A673 (cell line): ENCODE results near the gene TECPR2. TPM values are rescaled to one million over a fixed set of nuclear protein-coding genes. Genes with fewer than 3 reads are reported as not detected.

Experiments used
- BruUV-seq: library from RNA; stranded (reverse); fragments of 400-500 nt; replicated peaks from 2 replicates; lab custom pipeline; 2021; lab: Mats Ljungman, UMichigan
- CTCF ChIA-PET: fragments of 300-600 bp; sonication (Branson Sonifier 250); formaldehyde crosslinking; loops from one replicate; lab custom pipeline; 2022; ENCODE audit warnings: antibody characterized with exemption; lab: Charles Lee
- POLR2A ChIA-PET: fragments of 300-600 bp; sonication (Branson Sonifier 250); formaldehyde crosslinking; loops from one replicate; lab custom pipeline; 2022; ENCODE audit warnings: antibody characterized with exemption; ENCODE audit not compliant: low non-redundant PET; lab: Charles Lee
- DNase-seq: peaks from one replicate; pipeline ENCODE4 v3.0.0-alpha.2; 2015; ENCODE audit warnings: low spot score
- H3K27ac ChIP-seq: fragments of 200-600 bp; sonication (generic); 2 replicates; pipeline ENCODE4 v1.5.1; 2016; ENCODE audit warnings: mixed run types, low read depth, mild to moderate bottlenecking, mixed read lengths, antibody characterized with exemption, low read length; ENCODE audit not compliant: poor library complexity, severe bottlenecking
- H3K27me3 ChIP-seq: fragments of 200-600 bp; sonication (generic); replicated peaks from 2 replicates; pipeline ENCODE4 v1.6.1; 2017; ENCODE audit warnings: mixed run types, low read depth, mild to moderate bottlenecking, mixed read lengths, antibody characterized with exemption, low read length; ENCODE audit not compliant: insufficient read depth, poor library complexity
- H3K36me3 ChIP-seq: fragments of 200-600 bp; sonication (generic); 2 replicates; pipeline ENCODE4 v1.6.1; 2016; ENCODE audit warnings: mixed run types, mild to moderate bottlenecking, mixed read lengths, antibody characterized with exemption, low read length; ENCODE audit not compliant: insufficient read depth, poor library complexity, severe bottlenecking
- H3K4me1 ChIP-seq: fragments of 200-600 bp; sonication (generic); 2 replicates; pipeline ENCODE4 v1.6.1; 2017; ENCODE audit warnings: mixed run types, mild to moderate bottlenecking, mixed read lengths, antibody characterized with exemption, low read length; ENCODE audit not compliant: insufficient read depth, poor library complexity, severe bottlenecking
- H3K4me3 ChIP-seq: fragments of 200-600 bp; sonication (generic); 2 replicates; pipeline ENCODE4 v1.5.1; 2016; ENCODE audit warnings: low read depth, mixed run types, mild to moderate bottlenecking, mixed read lengths, low read length; ENCODE audit not compliant: poor library complexity, severe bottlenecking
- H3K9me3 ChIP-seq: fragments of 200-600 bp; sonication (generic); 2 replicates; pipeline ENCODE4 v1.6.1; 2016; ENCODE audit warnings: mixed run types, low read depth, mild to moderate bottlenecking, mixed read lengths, antibody characterized with exemption, low read length; ENCODE audit not compliant: poor library complexity, severe bottlenecking
- EZH2 ChIP-seq: fragments of 200-600 bp; sonication (generic); IDR thresholded peaks from 2 replicates; pipeline ENCODE4 v1.6.1; 2017; ENCODE audit warnings: borderline replicate concordance, low read depth, mild to moderate bottlenecking, mixed read lengths, antibody characterized with exemption, low read length; ENCODE audit not compliant: poor library complexity, severe bottlenecking
- intact Hi-C: fragments of 100-400 bp; cut with micrococcal nuclease; formaldehyde crosslinking; loops from one replicate; pipeline ENCODE4 v1.10.0; 2022; ENCODE audit not compliant: unreplicated experiment
- total RNA-seq: library from RNA; stranded (reverse); gene quantifications from 2 replicates; pipeline ENCODE4 v1.2.3, GENCODE V29; 2021
- TF ChIP-seq, protein P1 (sequence below): fragments of 300-800, 200-600 bp; sonication (generic); conservative IDR thresholded peaks from 2 replicates; pipeline ENCODE4 v1.5.1; 2017; ENCODE audit warnings: low read depth, mild to moderate bottlenecking, antibody characterized with exemption, low read length, moderate library complexity, mixed read lengths

TECPR2 gene
- total RNA-seq, 1 experiment from 2014 or later = 22.1 TPM

GRCh38 chr14:102315121-102315520, 47.6 kb upstream of the TECPR2 start:
- no peaks in the 10 kb centered on the region for H3K9me3 ChIP-seq
- BruUV-seq = no TSS peak
- H3K4me3 ChIP-seq = no peak overlapping the region
- ChIA-PET CTCF (interaction anchor here (0.6 to 1.4 kb wide), 3 partner anchors 18 to 608 kb away, joined by 3 to 5 read pairs (median 3); no protein-coding TSS in a partner anchor), POLR2A (no interaction called here)
- intact Hi-C loops = loop anchor here (2.0 to 10.0 kb wide), 4 partner anchors 80 to 610 kb away; no protein-coding TSS in a partner anchor
- H3K4me1 ChIP-seq = peaks cover 19% of the 10 kb centered on the region
- H3K27ac ChIP-seq = no peak overlapping the region
- no peaks in the 10 kb centered on the region for H3K27me3 ChIP-seq
- no peak for TF ChIP-seq EZH2
- TF ChIP-seq, protein P1, sequence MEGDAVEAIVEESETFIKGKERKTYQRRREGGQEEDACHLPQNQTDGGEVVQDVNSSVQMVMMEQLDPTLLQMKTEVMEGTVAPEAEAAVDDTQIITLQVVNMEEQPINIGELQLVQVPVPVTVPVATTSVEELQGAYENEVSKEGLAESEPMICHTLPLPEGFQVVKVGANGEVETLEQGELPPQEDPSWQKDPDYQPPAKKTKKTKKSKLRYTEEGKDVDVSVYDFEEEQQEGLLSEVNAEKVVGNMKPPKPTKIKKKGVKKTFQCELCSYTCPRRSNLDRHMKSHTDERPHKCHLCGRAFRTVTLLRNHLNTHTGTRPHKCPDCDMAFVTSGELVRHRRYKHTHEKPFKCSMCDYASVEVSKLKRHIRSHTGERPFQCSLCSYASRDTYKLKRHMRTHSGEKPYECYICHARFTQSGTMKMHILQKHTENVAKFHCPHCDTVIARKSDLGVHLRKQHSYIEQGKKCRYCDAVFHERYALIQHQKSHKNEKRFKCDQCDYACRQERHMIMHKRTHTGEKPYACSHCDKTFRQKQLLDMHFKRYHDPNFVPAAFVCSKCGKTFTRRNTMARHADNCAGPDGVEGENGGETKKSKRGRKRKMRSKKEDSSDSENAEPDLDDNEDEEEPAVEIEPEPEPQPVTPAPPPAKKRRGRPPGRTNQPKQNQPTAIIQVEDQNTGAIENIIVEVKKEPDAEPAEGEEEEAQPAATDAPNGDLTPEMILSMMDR = no peak
- no peak for DNase-seq
- H3K36me3 ChIP-seq = no peaks in the 10 kb centered on the region

DNA sequence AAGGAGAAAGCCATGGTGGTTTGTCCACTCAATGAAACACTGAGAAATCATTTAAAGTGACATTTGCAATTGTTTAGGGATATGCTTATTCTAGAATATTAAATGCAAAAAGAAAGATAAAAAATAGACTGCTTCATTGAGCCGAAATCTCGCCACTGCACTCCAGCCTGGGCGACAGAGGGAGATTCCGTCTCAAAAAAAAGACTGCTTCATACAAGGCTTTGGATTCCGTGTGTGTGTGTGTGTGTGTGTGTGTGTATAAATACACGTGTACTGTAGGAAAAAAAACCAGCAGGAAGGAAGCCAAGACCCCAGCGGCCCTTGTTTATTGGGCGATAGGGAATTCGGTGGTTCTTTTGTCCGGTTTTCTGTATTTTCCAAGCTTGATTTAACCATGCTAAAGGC, 46.4 kb upstream of the TECPR2 start:
- ChIA-PET POLR2A (interaction anchor here (0.6 kb wide), 1 partner anchor 136 kb away, joined by 5 read pairs; no protein-coding TSS in a partner anchor), CTCF (interaction anchor here (0.6 to 0.9 kb wide), 4 partner anchors 11 to 789 kb away, joined by 4 to 8 read pairs (median 6); partner anchors contain the start of gene MOK)
- H3K27ac ChIP-seq = peak overlapping the region; percentile 74
- H3K36me3 ChIP-seq = no peaks in the 10 kb centered on the region
- peak; percentile 80 for DNase-seq
- TF ChIP-seq, protein P1 = no peak
- TF ChIP-seq EZH2 = no peak
- intact Hi-C loops = loop anchor here (5.0 to 10.0 kb wide), 2 partner anchors 201 to 612 kb away; no protein-coding TSS in a partner anchor
- peak overlapping the region; percentile 63 for H3K4me3 ChIP-seq
- no TSS peak for BruUV-seq
- H3K4me1 ChIP-seq = peaks cover 19% of the 10 kb centered on the region
- H3K27me3 ChIP-seq = no peaks in the 10 kb centered on the region
- H3K9me3 ChIP-seq = no peaks in the 10 kb centered on the region

DNA sequence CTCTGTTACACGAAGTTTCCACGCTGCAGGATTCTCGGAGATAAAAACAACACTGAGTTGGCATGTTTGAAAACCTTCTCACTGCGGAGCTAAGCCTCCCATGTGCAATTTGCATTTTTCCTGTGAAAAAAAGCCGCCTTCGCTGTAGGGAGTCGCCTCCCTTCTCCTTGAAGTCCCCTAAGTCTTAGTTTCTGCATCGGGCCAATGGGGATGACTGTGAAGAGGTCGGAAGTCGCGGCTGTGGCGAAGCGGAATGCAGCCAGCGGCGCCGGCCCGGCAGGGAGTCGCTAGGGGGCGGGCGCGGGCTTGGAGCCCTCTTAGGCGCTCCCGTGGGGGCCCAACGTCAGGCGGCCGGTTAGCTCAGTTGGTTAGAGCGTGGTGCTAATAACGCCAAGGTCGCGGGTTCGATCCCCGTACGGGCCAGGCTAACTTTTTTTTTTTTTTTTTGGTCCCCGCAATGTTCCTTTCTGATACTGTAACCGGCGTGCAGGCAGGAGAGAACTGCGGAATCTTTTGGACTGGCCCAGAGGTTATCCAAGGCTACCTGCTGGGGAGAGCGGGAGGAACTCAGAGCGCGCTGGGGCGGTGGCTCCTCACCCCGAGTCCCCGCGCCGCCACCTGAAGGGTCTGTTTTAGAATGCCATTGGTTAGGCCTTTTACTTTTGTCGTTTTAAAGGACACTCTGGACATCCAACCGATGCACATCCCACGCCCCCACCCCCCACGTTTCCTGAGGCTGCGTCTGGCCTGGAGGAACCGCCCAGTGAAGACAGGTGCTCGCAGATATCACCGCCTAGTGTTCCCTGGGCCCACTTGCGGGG, 45.8 kb upstream of the TECPR2 start:
- no TSS peak for BruUV-seq
- Histone ChIP-seq H3K9me3 (no peaks in the 10 kb centered on the region), H3K4me3 (peak overlapping the region; percentile 63), H3K27ac (peak overlapping the region; percentile 74), H3K27me3 (no peaks in the 10 kb centered on the region), H3K4me1 (peaks cover 19% of the 10 kb centered on the region), H3K36me3 (no peaks in the 10 kb centered on the region)
- POLR2A ChIA-PET = interaction anchor here (0.6 kb wide), 1 partner anchor 137 kb away, joined by 5 read pairs; no protein-coding TSS in a partner anchor
- peak; percentile 93 for DNase-seq
- TF ChIP-seq EZH2 = no peak
- TF ChIP-seq, protein P1 = peak; percentile 69
- intact Hi-C loops = loop anchor here (5.0 to 10.0 kb wide), 2 partner anchors 200 to 612 kb away; no protein-coding TSS in a partner anchor
- CTCF ChIA-PET = interaction anchor here (0.6 to 0.9 kb wide), 5 partner anchors 12 to 788 kb away, joined by 4 to 11 read pairs (median 7); partner anchors contain the start of gene MOK
